SK-N-SH (cell line): ENCODE results near the gene XPR1. TPM values are rescaled to one million over a fixed set of nuclear protein-coding genes. Genes with fewer than 3 reads are reported as not detected.

Experiments used
- CTCF ChIA-PET: fragments of 300-600, 350-600 bp; formaldehyde crosslinking; extraction: SDS; loops from one replicate; lab custom pipeline; 2021; lab: Yijun Ruan, JAX
- POLR2A ChIA-PET: fragments of 350-600 bp; sonication (Branson Sonifier 250); formaldehyde crosslinking; extraction: SDS; loops from one replicate; lab custom pipeline; 2020; ENCODE audit warnings: antibody characterized with exemption, inconsistent platforms; lab: Yijun Ruan, JAX
- DNase-seq: peaks from one replicate; pipeline ENCODE4 v3.0.0; 2012
- H2AFZ ChIP-seq: fragments of 200-600 bp; sonication (generic); 2 replicates; pipeline ENCODE4 v1.8.1; 2016; ENCODE audit warnings: antibody characterized with exemption, mild to moderate bottlenecking, low read depth
- H3F3A ChIP-seq: fragments of 200-600 bp; sonication (generic); replicated peaks from 2 replicates; pipeline ENCODE3; 2016; ENCODE audit warnings: antibody characterized with exemption, mild to moderate bottlenecking; ENCODE audit not compliant: insufficient read depth
- H3K27ac ChIP-seq, 2 experiments: fragments of 200-500 bp in 1 of 2; fragments of 200-600 bp in 1 of 2; sonication (Bioruptor generic) in 1 of 2; sonication (generic), shearing (Covaris generic) in 1 of 2; 2 replicates each; pipeline versions ENCODE4 v1.5.1 to v1.6.1; 2014 to 2016; ENCODE audit warnings: low read depth in 2 of 2, inconsistent platforms in 1 of 2, low read length in 1 of 2, mild to moderate bottlenecking in 1 of 2, mixed read lengths in 1 of 2
- H3K27me3 ChIP-seq: fragments of 200-600 bp; sonication (generic), shearing (Covaris generic); 2 replicates; pipeline ENCODE4 v1.6.1; 2016; ENCODE audit warnings: mixed run types; ENCODE audit not compliant: insufficient read depth
- H3K36me3 ChIP-seq, 2 experiments: fragments of 200-500 bp in 1 of 2; fragments of 200-600 bp in 1 of 2; sonication (Bioruptor generic) in 1 of 2; sonication (generic) in 1 of 2; replicated peaks in 1 of 2; 2 replicates each; pipeline versions ENCODE3 to v1.5.1; 2014 to 2016; ENCODE audit warnings: low read length in 1 of 2, mild to moderate bottlenecking in 1 of 2; ENCODE audit not compliant: insufficient read depth in 2 of 2, control insufficient read depth in 1 of 2
- H3K4me1 ChIP-seq, 2 experiments: fragments of 200-500 bp in 1 of 2; fragments of 200-600 bp in 1 of 2; sonication (Bioruptor generic) in 1 of 2; sonication (generic), shearing (Covaris generic) in 1 of 2; 2 replicates each; pipeline versions ENCODE4 v1.5.1 to v1.6.1; 2014 to 2016; ENCODE audit warnings: low read depth in 1 of 2, low read length in 1 of 2, mixed run types in 1 of 2; ENCODE audit not compliant: insufficient read depth in 2 of 2, control insufficient read depth in 1 of 2
- H3K4me2 ChIP-seq: fragments of 200-600 bp; sonication (generic), shearing (Covaris generic); 2 replicates; pipeline ENCODE4 v1.6.1; 2017; ENCODE audit warnings: mixed run types
- H3K4me3 ChIP-seq, 2 experiments: fragments of 200-500 bp in 1 of 2; fragments of 200-600 bp in 1 of 2; sonication (Bioruptor generic) in 1 of 2; sonication (generic), shearing (Covaris generic) in 1 of 2; 2 replicates each; pipeline versions ENCODE4 v1.5.1 to v1.8.1; 2014 to 2016; ENCODE audit warnings: low read depth in 2 of 2, inconsistent platforms in 1 of 2, low read length in 1 of 2, mild to moderate bottlenecking in 1 of 2, mixed read lengths in 1 of 2, moderate library complexity in 1 of 2
- H3K79me2 ChIP-seq: fragments of 200-600 bp; sonication (generic); 2 replicates; pipeline ENCODE4 v1.8.1; 2017; ENCODE audit warnings: mild to moderate bottlenecking; ENCODE audit not compliant: insufficient read depth
- H3K9ac ChIP-seq: fragments of 200-600 bp; sonication (generic); 2 replicates; pipeline ENCODE4 v1.6.1; 2017; ENCODE audit warnings: mixed run types
- H3K9me2 ChIP-seq: fragments of 200-600 bp; sonication (generic); 2 replicates; pipeline ENCODE4 v1.6.1; 2017; ENCODE audit warnings: mixed run types
- H3K9me3 ChIP-seq: fragments of 200-600 bp; sonication (generic); 2 replicates; pipeline ENCODE4 v1.6.1; 2017; ENCODE audit warnings: mixed run types, mild to moderate bottlenecking, moderate library complexity
- H4K20me1 ChIP-seq: fragments of 200-600 bp; sonication (generic); 2 replicates; pipeline ENCODE4 v1.6.1; 2017; ENCODE audit warnings: mild to moderate bottlenecking, mixed run types; ENCODE audit not compliant: insufficient read depth
- CHD2 ChIP-seq: fragments of 150-350 bp; IDR thresholded peaks from 2 replicates; pipeline ENCODE4 v1.6.1; 2018; ENCODE audit warnings: low read length; ENCODE audit not compliant: partially characterized antibody
- ELF1 ChIP-seq: IDR thresholded peaks from 2 replicates; pipeline ENCODE4 v1.4.0; 2012
- EP300 ChIP-seq, 2 experiments: IDR thresholded peaks; 2 replicates each; pipeline versions ENCODE4 v1.4.0 to v1.6.1; 2012; ENCODE audit warnings: borderline replicate concordance in 1 of 2, low read depth in 1 of 2, low read length in 1 of 2
- EZH2phosphoT487 ChIP-seq: fragments of 200-600 bp; sonication (generic); IDR thresholded peaks from 2 replicates; pipeline ENCODE4 v1.6.1; 2017; ENCODE audit warnings: low read depth, mixed run types, mild to moderate bottlenecking, antibody characterized with exemption, moderate library complexity, borderline replicate concordance
- FOSL2 ChIP-seq: IDR thresholded peaks from 2 replicates; pipeline ENCODE4 v1.4.0; 2012; ENCODE audit warnings: low read depth, mild to moderate bottlenecking, moderate library complexity, borderline replicate concordance
- FOXM1 ChIP-seq: IDR thresholded peaks from 2 replicates; pipeline ENCODE4 v1.4.0; 2012; ENCODE audit warnings: low read depth, mild to moderate bottlenecking
- MXI1 ChIP-seq: IDR thresholded peaks from 2 replicates; pipeline ENCODE4 v1.6.1; 2012; ENCODE audit warnings: mild to moderate bottlenecking, low read depth, low read length, improper control_type of control experiment
- NFIC ChIP-seq: IDR thresholded peaks from 2 replicates; pipeline ENCODE4 v1.4.0; 2012; ENCODE audit warnings: borderline replicate concordance
- NRF1 ChIP-seq: IDR thresholded peaks from 2 replicates; pipeline ENCODE4 v1.6.1; 2012; ENCODE audit warnings: low read depth, mild to moderate bottlenecking, low read length
- POLR2AphosphoS5 ChIP-seq: IDR thresholded peaks from 2 replicates; pipeline ENCODE4 v1.6.1; 2012; ENCODE audit warnings: low read depth, low read length
- RCOR1 ChIP-seq: fragments of 150-350 bp; IDR thresholded peaks from 2 replicates; pipeline ENCODE4 v1.6.1; 2017; ENCODE audit warnings: antibody characterized with exemption, low read length
- REST ChIP-seq: IDR thresholded peaks from 2 replicates; pipeline ENCODE4 v1.6.1; 2012; ENCODE audit warnings: mild to moderate bottlenecking, low read depth, low read length, moderate library complexity
- RXRA ChIP-seq: IDR thresholded peaks from 2 replicates; pipeline ENCODE4 v1.4.0; 2012; ENCODE audit warnings: low read depth, mild to moderate bottlenecking, borderline replicate concordance
- TAF1 ChIP-seq: IDR thresholded peaks from 2 replicates; pipeline ENCODE4 v1.6.1; 2012; ENCODE audit warnings: low read depth, mild to moderate bottlenecking, low read length, moderate library complexity, borderline replicate concordance
- TEAD4 ChIP-seq: IDR thresholded peaks from 2 replicates; pipeline ENCODE4 v1.4.0; 2012; ENCODE audit warnings: mild to moderate bottlenecking, borderline replicate concordance; ENCODE audit not compliant: insufficient read depth
- USF1 ChIP-seq: IDR thresholded peaks from 2 replicates; pipeline ENCODE4 v1.4.0; 2012; ENCODE audit warnings: low read depth, borderline replicate concordance
- YY1 ChIP-seq: IDR thresholded peaks from 2 replicates; pipeline ENCODE4 v1.4.0; 2012; ENCODE audit warnings: low read depth, mild to moderate bottlenecking
- ZBTB33 ChIP-seq: IDR thresholded peaks from 2 replicates; pipeline ENCODE4 v1.4.0; 2012; ENCODE audit warnings: low read depth, borderline replicate concordance
- WGBS: methylation state at CpG from one replicate; pipeline ENCODE4 v1.1.6; 2017; ENCODE audit warnings: low lambda C conversion rate; 5-methylcytosine and 5-hydroxymethylcytosine counted together
- polyA plus RNA-seq, 3 experiments: library from polyadenylated mRNA; depleted of rRNA; stranded (reverse); fragments of >200 nt; gene quantifications; 2 replicates each; pipeline ENCODE4 v1.2.3, GENCODE V29; 2012

Gene XPR1
- polyA plus RNA-seq, 1 of the 3 experiments (the other 2 are of a cell fraction) = 7.9 TPM

- Histone ChIP-seq H3K9ac (no peak overlapping the region), H2AFZ (no peak overlapping the region)
- TF ChIP-seq ELF1 (no peak), ZBTB33 (no peak), FOXM1 (no peak), RXRA (no peak), EP300 (IDR thresholded peaks at IDR 0.05; ENCODE audit: borderline replicate concordance in 1 of 2, low read depth in 1 of 2, low read length in 1 of 2) (no peak)
- TF ChIP-seq, all 33 proteins: peak for 0
- peaks cover 6% of the 10 kb centered on the region; the same call in 1 of the 2 replicates for H3K79me2 ChIP-seq
- H3K4me3 ChIP-seq = no peak overlapping the region
- no peaks in the 10 kb centered on the region for H3K9me3 ChIP-seq
- no peak overlapping the region for H3K27ac ChIP-seq
- no peaks in the 10 kb centered on the region for H3K27me3 ChIP-seq
- POLR2A ChIA-PET = no interaction called here
- CTCF ChIA-PET = interaction anchor here (0.6 to 1.6 kb wide), 5 partner anchors 10 to 157 kb away, joined by 3 to 4 read pairs (median 3); no protein-coding TSS in a partner anchor
- H3K9me2 ChIP-seq = no peaks in the 10 kb centered on the region
- peaks cover 0 to 7% of the 10 kb centered on the region in 2 experiments for H3K36me3 ChIP-seq
- no peaks in the 10 kb centered on the region for H4K20me1 ChIP-seq
- H3K4me2 ChIP-seq = no peak overlapping the region
- H3F3A ChIP-seq = peaks cover 4% of the 10 kb centered on the region
- H3K4me1 ChIP-seq = no peaks in the 10 kb centered on the region
- no peak for DNase-seq
- 90% methylated on average over 3 of the region's 3 CpGs for WGBS
These were observed 153.5 kb downstream of the XPR1 start for GRCh38 chr1:180785291-180785690.

GRCh38 chr1:180785887-180786286, 154.1 kb downstream of the XPR1 start:
- H3K36me3 ChIP-seq = peaks cover 0 to 7% of the 10 kb centered on the region in 2 experiments
- TF ChIP-seq FOSL2 (no peak), USF1 (no peak), FOXM1 (no peak), POLR2AphosphoS5 (no peak), EZH2phosphoT487 (no peak), NRF1 (no peak), MXI1 (no peak), CHD2 (no peak), NFIC (no peak), TAF1 (no peak), YY1 (no peak), RCOR1 (no peak), REST (no peak), TEAD4 (no peak), RXRA (no peak)
- no peaks in the 10 kb centered on the region for H3K27me3 ChIP-seq
- ChIA-PET CTCF (interaction anchor here (0.6 to 1.6 kb wide), 4 partner anchors 10 to 158 kb away, joined by 3 to 4 read pairs (median 3); no protein-coding TSS in a partner anchor), POLR2A (no interaction called here)
- peaks cover 4% of the 10 kb centered on the region for H3F3A ChIP-seq
- H3K79me2 ChIP-seq = peaks cover 6% of the 10 kb centered on the region; the same call in 1 of the 2 replicates
- H3K4me3 ChIP-seq = no peak overlapping the region
- H3K27ac ChIP-seq = no peak overlapping the region
- H3K9ac ChIP-seq = no peak overlapping the region
- H3K4me1 ChIP-seq = no peaks in the 10 kb centered on the region
- no peaks in the 10 kb centered on the region for H3K9me3 ChIP-seq
- H3K4me2 ChIP-seq = no peak overlapping the region
- no peaks in the 10 kb centered on the region for H3K9me2 ChIP-seq
- no peak overlapping the region for H2AFZ ChIP-seq
- no peak for DNase-seq
- WGBS = 96% methylated on average over 3 of the region's 3 CpGs
- no peaks in the 10 kb centered on the region for H4K20me1 ChIP-seq
